ENCODE data around the gene SPSB2.

Gene SPSB2

GRCh38 chr12:6866920-6867412 is 6.1 kb downstream of the SPSB2 start (continued):
- TF ChIP-seq ZNF10 (tag by site-specific recombination; IDR thresholded peaks at IDR 0.05) (0 out of 2 replicates have a peak, but pooled peaks have one; percentile 8), ZFHX2 (tag by site-specific recombination; conservative IDR thresholded peaks at IDR 0.05) (peak; percentile 71), IKZF3 (tag by site-specific recombination; IDR thresholded peaks at IDR 0.05) (peak; percentile 60), GLIS2 (tag by site-specific recombination; IDR thresholded peaks at IDR 0.05) (peak; percentile 86), ZNF623 (tag by site-specific recombination; IDR thresholded peaks at IDR 0.05) (no peak), ZNF768 (tag by site-specific recombination; IDR thresholded peaks at IDR 0.05) (no peak), ZBTB17 (tag by site-specific recombination; IDR thresholded peaks at IDR 0.05) (peak; percentile 45), ZNF600 (tag by site-specific recombination; IDR thresholded peaks at IDR 0.05) (peak; percentile 48), ZNF747 (tag by site-specific recombination; IDR thresholded peaks at IDR 0.05) (no peak), ZEB2 (tag by site-specific recombination; IDR thresholded peaks at IDR 0.05) (0 out of 2 replicates have a peak, but pooled peaks have one; percentile 57), OSR2 (tag by site-specific recombination; IDR thresholded peaks at IDR 0.05) (no peak), HIC1 (tag by site-specific recombination; IDR thresholded peaks at IDR 0.05) (peak; percentile 83), ZBTB49 (tag by site-specific recombination; IDR thresholded peaks at IDR 0.05; ENCODE audit: low read depth) (no peak)

GRCh38 chr12:6866163-6866919 is 6.8 kb downstream of the SPSB2 start:
- peaks cover 6% of the 10 kb centered on the region for H3K4me1 ChIP-seq (ENCODE audit: control insufficient read depth, insufficient read depth, low read length)
- no peaks in the 10 kb centered on the region for H3K9me3 ChIP-seq (ENCODE audit: control insufficient read depth, insufficient read depth, low read depth, low read length)
- peaks cover 13 to 79% of the 10 kb centered on the region in 2 experiments for H3K36me3 ChIP-seq (ENCODE audit: control insufficient read depth in 2 of 2, insufficient read depth in 1 of 2, low read length in 2 of 2)
- TF ChIP-seq GLIS2 (tag by site-specific recombination; IDR thresholded peaks at IDR 0.05) (peak; percentile 35), ZNF843 (tag by site-specific recombination; IDR thresholded peaks at IDR 0.05) (no peak), PRDM6 (tag by site-specific recombination; IDR thresholded peaks at IDR 0.05) (no peak), SP2 (tag by site-specific recombination; IDR thresholded peaks at IDR 0.05) (peak; percentile 34; the same call in 1 of the 2 replicates), PRDM10 (tag by site-specific recombination; IDR thresholded peaks at IDR 0.05) (0 out of 2 replicates have a peak, but pooled peaks have one; percentile 37), SCRT2 (tag by site-specific recombination; IDR thresholded peaks at IDR 0.05) (peak; percentile 45; the same call in 1 of the 2 replicates), ZFHX2 (tag by site-specific recombination; conservative IDR thresholded peaks at IDR 0.05) (peak; percentile 45), ZNF223 (tag by site-specific recombination; IDR thresholded peaks at IDR 0.05) (no peak), GLIS1 (tag by site-specific recombination; IDR thresholded peaks at IDR 0.05) (0 out of 2 replicates have a peak, but pooled peaks have one; percentile 7), KLF1 (tag by site-specific recombination; IDR thresholded peaks at IDR 0.05) (peak; percentile 90), EGR2 (tag by site-specific recombination; IDR thresholded peaks at IDR 0.05; ENCODE audit: low read depth) (peak; percentile 36; the same call in 1 of the 2 replicates)
- 0 out of 2 replicates have a peak overlapping the region, but pooled peaks have one; percentile 87 for H3K4me3 ChIP-seq (ENCODE audit: low read depth, low read length)
- ChIA-PET CTCF (interaction anchor here (0.9 to 1.5 kb wide), 5 partner anchors 15 to 114 kb away, joined by 3 to 6 read pairs (median 3); partner anchors contain the start of genes CDCA3 and MLF2), POLR2A (interaction anchor here (0.6 to 7.6 kb wide), 18 partner anchors 12 to 356 kb away, joined by 3 to 183 read pairs (median 6); partner anchors contain the start of genes C12orf57, CDCA3, COPS7A and LRRC23)
- no peak overlapping the region for H3K27ac ChIP-seq (ENCODE audit: extremely low read depth, low read depth, low read length)
